Stimulated activated CD4-positive, alpha-beta T cell treated with anti-CD3 and anti-CD28 coated beads, Interleukin-2, amount 100 ng/mL, for 24 hours (primary cell): Measurements from ENCODE around the gene COL4A2.
"Not testable (repeated sequence)": the region's sequence is repeated elsewhere in the genome, so short reads cannot be mapped to it uniquely, and the experiment has no call there.

Experiments
- DNase-seq, 2 donors: peaks; one replicate each; pipeline ENCODE4 v3.0.0-alpha.2; 2020

The COL4A2 gene

DNA sequence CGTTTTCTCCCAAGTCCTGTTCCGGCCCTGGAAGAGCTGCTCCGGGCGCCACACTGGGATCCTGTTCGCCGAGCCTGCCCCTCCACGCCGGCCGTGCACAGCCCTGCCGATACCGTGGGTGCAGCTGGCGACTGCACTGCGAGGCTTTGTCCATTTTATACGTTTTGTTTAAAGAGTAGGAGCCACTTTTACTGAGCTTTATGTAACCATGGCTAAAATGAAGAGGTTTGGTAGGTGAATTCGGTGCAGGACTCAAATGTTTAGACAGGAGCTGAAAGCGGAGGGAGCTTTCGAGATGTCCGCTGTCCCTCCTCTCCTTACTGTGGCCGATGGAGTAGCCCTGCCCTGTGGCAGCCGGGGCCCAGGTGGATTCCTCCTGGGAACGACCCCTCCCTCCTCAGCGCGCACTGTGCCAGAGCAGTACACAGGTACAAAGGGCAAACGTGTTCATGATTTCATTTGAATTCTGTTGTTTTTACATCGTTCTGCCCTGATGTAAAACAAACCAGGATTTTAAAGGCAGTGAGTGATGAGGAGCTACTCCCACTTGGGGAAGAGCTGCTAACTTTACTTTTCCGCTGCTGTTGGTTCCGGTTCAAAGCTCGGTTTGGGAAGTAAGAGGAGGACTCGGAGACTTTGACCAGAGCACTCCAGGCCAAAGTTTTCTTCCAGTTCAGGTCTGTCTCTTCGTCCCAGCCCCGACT lies 1.7 kb downstream of the COL4A2 start:
- DNase-seq, result no peak

DNA sequence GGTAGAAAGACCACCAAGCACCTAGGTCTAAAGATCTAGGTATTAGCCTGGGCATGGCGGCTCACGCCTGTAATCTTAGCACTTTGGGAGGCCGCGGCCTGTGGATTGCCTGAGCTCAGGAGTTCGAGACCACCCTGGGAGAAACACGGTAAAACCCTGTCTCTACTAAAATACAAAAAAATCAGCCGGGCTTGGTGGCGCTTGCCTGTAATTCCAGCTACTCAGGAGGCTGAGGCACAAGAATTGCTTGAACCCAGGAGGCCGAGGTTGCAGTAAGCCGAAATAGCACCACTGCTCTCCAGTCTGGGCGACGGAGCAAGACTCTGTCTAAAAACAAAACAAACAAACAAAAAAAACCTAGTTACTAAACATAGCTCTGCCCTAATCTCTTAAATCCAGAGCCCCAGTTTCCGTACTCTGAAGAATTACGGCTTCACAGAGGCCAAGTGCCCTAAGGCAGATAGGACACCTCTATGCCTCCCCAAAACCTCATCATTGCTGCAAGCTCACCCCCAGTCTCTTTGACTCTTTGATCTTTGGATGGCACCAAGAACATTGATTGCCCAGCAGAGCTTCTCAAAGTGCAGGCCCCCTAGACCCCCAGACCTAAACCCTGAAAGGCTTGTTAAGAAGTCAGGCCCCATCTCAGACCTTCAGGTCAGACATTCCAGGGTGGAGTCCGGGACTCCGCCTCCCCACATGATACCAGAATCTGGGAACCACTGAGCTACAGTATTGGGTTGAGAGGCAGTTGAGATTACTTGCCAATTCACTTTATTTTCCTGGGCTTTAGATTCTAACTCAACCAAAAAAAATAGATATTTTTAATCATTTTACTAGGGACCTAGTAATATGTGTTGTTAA lies 2.8 kb downstream of the COL4A2 start:
- DNase-seq, result no peak

DNA sequence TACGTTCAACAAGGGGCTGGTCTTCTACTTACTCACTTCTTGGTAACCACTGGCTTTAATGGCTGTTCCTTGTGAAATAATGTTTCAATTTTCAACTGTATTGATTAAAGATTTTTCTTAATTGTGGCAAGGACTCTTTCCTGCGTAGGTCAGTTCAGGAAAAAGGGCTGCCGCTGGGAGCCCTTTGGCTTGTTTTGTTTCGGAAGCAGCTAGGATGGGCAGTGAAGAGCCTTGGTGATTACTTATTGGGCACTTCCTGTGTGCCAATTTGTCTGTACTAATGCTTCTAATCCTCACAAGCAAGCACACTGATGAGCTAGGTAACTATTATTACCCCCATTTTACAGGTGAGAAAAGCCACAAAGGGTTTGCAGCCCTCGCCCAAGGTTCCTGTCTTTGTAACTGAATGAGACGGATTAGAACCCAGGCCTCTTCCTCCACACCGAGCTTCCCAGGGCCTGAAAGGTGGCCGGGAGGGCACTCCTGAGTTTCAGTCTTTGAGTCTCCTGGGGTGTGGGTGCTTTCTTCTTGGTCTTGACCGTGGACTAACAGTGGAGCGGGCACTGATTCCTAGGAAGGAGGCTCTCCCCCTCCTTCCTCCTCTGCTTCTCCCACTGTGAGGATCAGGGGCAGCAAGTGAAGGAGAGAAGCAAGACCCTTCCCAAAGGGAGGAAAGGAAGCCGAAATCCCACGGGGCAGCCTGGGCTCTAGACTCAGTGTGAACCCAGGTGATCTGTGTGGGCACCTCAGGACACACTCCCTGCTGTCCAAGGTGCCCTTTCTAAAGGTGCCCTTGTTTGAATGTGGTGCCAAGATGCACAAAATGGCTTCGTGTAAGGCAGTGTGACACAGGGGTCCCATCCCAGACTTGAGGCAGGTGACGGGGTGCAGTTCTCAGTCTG lies 3.7 kb downstream of the COL4A2 start:
- DNase-seq, result no peak

DNA sequence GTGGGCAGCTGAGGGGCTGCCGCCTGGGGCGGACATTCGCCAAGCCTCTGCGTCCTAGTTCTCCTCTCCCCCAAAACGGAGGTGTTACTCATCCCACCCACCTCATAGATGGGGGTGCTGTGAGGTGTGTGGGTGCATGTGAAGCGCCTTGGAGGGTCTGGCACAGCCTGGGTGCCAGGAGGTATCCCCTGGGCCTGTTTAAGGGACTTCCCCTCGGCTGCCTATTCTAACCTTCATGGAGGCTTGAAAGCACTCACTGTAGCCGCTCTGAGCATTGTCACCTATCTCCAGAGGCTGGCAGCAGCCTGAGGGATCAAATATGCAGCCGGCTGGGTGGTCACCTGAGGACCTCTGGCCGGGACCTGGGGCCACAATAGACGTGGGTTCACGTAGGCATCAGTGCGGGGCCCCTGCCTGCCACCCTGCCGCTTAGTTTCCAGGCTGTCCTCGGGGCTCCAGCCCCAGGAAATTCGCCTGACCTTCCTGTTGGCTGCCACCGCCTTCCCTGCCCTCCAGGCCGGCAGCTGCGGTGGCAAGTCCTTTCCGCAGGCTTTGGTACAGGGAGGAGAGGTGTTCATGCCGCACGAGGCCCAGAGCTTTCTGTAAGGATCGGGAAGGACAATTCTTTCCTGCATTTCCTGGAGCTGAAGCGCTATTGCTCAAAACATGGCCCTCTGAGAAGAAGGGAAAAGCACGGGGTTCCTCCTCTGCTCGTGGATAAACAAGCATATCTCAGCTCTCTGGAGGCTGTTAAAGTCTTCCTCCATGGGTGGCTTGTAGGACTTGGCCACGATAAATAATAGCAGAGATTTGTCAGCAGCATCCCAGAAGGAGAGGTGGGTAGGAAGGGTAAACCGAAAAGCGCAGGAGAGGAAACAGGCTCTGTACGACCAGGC lies 4.6 kb downstream of the COL4A2 start:
- no peak for DNase-seq

DNA sequence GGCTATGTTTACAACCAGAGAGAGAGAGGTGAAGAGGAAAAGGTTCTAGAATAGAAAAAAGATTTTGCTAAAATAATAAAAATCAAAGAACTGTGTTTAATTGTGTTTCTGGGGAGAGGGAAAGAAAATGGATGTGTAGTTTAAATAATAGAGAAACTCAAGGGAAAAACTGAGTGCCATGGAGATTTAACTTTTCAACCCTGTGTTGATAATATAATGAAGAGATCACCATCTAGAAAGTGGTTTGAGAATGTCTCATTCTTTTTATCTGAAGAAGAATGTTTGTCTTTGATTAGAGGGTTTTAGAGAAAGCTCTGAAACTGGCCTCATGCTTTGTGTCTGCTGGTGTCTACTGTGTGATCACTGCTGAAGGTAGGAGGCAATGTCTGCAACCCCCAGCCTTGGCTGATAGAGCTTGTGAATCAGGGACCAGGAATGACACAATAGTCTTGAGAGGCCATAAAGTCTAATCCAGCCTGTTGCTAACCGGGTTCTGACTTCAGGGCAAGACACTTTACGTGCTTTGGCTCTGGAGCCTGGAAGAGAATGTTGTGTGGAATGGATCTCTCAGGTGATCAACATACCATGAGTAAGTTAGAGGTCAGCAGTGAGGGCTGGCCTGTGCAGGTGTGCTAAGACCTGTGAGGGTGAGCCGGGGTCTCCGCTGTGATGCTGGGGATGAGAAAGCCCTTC lies 5.4 kb downstream of the COL4A2 start:
- no peak for DNase-seq

DNA sequence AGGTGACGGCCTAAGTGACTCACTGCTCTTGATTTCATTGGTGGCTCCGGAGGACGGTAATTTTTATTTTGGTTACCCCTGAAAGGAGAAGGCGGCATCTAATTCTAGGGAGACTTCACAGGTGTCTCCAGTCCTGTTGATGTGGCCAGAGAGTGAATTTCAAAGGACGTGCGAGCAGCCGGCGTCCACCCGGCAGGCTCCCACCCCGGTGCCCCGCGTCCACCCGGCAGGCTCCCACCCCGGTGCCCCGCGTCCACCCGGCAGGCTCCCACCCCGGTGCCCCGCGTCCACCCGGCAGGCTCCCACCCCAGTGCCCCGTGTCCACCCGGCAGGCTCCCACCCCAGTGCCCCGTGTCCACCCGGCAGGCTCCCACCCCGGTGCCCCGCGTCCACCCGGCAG lies 6.2 kb downstream of the COL4A2 start:
- DNase-seq, result not testable (repeated sequence)

DNA sequence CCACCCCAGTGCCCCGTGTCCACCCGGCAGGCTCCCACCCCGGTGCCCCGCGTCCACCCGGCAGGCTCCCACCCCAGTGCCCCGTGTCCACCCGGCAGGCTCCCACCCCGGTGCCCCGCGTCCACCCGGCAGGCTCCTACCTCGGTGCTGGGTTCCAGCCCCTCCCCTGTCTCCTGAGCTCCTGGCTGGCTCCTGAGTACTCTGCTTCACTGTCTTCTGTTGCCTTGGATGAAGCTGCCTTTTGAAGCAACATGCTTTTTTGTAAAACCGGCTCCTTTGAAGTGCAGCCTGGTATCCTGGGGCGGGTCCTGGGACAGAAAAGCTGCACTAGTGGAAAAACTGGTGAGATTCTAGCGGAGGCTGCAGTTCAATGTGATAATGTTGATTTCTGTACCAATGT lies 6.6 kb downstream of the COL4A2 start:
- DNase-seq, result not testable (repeated sequence)

DNA sequence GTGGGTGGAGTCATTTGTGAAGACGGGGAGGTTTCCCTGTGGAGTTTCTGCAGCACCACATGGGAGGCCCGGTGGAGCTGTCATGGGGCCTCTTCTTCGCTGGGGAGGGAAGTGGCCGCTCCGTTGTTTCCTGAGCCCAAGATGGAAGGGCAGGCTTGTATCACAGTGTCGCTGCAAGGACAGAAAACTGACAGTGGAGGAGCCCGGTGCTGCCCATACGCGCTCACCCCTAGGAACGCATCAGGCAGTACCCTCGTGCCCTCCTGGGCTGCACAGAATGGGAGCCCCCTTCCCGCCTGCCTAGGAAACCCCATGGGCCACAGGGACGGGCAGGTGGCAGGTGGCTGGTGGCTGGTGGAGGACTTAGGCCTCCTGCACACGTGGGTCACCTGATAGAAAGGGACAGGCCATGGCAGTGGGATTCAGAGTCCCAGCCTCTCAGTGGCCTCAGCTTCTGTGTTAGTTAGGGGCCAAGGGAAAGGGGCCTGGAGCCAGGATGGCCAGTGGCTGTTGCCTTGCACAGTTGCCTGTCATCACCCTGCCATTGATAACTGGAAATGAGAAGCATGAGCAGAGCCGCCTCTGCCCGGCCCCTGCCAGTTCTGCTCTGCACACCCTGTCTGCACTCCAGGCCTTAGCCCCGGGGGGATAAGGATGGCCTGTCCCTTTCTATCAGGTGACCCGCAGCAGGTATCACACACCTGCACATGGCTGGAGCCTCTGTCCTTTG lies 7.6 kb downstream of the COL4A2 start:
- DNase-seq, result no peak

DNA sequence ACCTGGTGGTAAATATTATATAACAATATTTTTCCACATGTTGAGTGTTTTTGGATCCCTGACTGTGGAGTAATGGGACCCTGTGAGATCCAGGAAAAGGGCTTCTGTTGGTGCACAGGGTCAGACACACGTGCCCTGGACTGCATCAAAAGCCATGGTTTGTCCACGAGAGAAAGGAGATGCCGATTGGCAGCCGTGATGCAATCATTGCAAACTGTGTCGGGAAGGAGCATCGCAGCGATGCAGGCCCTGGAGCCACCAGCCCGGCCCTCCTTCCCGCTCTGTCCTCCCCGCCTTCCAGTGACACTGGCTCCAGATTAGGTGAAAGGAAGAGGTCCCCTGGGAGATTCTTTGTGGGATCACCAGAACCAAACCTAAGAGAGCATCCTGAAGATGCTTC lies 9.1 kb downstream of the COL4A2 start:
- DNase-seq, result no peak

DNA sequence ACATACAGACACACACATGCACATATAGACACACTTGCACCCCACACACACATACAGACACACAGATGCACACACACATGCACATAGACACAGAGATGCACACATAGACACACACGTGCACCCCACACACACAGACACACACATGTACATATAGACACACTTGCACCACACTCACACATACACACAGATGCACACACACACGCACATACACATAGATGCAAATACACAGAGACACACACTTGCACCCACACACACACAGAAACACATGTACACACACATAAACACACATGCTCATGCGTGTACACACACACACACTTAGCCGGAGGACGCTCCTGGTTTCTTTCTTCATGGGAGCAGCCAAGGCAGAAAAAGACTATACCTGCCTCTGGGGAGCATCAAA lies 10.0 kb downstream of the COL4A2 start:
- DNase-seq, result no peak

DNA sequence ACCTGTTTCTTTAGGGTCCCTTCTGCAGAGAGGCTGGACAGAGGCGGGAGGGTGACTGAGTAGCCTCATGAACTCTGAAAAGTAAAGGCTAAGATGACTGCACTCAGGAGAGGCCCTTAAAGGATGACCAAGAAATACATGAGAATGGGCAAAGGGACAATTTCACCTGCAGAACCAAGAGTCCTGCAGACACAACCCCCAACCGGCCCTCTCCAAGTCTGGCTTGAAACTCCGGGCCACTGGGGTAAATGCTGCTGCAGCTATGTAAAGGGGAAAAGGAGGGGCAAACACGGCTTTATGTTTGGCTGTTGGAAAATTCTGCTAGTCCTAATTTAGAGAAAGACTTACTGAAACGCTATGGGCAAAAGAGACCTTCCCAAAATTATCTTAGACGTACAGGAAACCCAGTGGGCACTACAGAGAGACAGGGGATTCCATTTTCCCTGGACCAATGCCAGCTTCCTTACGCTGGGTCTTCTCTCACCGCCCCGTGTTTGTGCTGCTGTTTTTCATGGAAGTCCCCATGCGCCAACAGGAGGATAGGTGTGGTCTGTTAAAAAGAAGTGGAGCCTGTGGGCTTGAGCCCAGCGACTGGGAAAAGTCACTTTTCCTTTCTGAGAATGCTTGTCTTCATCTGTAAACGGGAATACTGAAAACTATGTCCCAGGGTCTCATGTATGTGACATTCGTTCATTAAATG lies 10.6 kb downstream of the COL4A2 start:
- DNase-seq, result no peak

DNA sequence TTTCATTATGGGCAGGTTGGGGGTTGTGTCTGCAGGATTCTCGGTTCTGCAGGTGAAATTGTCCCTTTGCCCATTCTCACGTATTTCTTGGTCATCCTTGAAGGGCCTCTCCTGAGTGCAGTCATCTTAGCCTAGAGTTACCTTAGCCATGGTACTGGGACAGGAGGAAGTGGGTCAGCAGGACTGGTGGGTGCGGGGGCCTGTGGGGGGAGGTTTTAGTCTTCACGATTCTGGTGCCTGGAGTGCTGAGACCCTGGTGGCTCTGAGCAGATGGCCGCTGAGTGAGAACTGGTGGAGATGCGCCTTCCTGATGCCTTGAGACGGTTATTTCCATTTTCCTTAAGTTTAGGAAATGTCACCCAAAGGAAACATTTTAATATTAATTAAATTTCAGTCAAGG lies 11.8 kb downstream of the COL4A2 start:
- DNase-seq, result no peak

DNA sequence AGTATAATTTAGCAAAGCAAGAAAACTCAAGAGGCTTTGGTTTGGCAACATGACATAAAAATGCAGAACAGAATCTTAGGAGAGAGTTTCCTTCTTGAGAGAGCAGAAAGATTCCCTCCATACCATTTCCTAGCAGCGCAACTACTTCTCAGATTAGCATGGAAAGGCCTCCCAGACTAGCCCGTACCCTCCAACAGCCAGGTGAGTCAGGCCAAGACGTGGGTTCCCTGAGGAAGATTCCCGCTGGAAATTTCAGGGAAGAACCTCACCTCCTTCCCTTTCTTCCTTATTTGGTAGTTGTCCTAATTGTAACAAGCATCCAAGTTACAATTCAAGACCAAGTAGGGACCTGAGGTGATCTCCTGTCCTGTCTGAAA lies 12.3 kb downstream of the COL4A2 start:
- no peak for DNase-seq

DNA sequence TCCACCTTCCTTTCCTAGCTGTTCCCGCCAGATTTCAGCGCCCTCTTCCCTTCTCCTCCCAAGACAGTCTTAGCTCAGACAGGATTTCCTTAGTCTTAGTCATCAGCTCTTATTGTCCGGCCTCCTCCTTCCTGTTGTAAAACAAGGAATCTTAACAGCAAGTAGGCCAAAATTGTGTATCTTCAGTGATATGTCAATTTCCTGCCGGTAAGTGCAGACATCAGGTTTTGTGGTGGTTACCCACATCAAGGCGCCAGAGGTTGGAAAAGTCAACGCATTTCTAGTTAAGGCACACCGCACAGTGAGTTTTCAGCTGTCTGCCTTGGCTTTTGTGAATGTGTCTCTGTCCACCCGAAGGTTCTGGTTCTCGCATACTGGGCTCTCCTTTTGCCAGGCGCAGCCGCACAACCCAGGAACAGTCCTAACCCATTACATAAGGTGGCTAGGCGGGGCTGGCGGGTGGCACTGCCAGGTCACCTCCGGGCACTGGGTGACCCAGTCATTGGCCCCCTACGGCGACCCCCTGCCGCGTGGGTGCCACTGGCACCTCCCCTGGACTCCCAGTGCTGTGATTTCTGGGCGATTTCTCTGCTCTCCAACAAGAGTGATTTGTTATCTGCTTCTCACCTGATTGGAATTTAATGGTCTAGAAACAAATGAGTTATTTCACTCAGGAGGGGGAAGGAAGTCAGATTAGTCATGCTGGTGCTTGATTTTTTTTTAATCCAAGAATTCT lies 12.9 kb downstream of the COL4A2 start:
- DNase-seq, result peak in 1 of 2 donors; percentile 40

DNA sequence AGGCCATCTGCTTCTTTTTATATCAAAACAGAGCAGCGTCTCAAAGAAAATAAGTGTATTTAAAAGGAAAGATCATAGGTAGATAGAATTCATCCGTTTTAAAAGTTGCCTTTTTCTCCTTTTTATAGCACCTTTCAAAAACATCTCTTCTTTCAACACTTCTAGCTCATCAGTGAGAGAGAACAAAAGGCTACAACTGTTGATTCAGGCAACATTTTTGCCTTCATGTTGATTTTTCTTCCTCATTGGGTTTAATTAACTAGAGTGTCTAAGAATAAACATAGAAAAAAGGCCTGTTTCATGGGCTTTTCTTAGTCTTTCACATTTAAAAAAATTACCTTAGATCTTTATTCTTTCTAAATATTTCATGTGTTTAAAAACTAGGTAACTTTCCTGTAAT lies 13.6 kb downstream of the COL4A2 start:
- no peak for DNase-seq

DNA sequence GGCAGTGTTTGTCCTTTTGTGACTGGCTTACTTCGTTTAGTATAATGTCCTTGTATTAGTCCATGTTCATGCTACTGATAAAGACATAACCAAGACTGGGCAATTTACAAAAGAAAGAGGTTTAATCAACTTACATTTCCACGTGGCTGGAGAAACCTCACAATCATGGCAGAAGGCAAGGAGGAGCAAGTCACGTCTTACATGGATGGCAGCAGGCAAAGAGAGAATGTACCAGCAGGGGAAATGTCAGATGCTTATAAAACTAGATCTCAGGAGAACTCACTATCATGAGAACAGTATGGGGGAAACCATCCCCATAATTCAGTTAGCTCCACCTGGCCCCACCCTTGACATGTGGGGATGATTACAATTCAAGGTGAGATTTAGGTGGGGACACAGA lies 14.5 kb downstream of the COL4A2 start:
- DNase-seq, result not testable (repeated sequence)

DNA sequence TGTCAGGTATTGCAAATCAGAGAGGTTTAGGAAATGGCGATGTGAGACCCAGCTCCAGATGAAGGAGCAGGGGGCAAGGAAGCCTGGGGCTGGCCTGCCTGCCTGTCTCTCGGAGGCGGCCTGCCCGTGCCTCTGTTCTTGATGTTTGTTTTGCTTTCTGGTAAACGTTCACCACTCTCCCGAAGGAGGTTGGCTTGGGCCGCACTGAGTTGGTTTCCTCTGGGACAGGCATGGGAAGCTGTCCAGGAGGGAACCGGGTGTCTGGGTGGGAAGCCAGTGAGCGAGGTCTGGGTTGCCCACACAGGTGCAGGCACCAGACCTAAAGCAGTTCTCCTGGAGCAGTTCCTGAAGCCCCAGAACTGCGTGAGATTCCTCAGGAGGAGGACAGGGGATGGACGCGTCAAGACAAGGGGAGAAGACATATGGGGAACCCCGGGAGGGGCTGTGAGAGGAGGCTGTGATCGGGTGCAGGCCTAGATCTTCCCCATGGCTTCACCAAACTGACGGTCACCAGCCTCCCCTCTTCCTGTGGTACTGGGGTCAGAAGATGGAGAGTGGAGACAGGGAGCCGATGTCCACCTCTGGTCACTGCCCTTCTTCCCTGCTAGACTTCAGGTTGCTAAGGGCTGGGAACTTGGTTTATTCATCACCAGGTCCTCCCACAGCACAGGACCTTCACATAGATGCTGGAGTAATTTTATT lies 15.2 kb downstream of the COL4A2 start:
- DNase-seq, result no peak

DNA sequence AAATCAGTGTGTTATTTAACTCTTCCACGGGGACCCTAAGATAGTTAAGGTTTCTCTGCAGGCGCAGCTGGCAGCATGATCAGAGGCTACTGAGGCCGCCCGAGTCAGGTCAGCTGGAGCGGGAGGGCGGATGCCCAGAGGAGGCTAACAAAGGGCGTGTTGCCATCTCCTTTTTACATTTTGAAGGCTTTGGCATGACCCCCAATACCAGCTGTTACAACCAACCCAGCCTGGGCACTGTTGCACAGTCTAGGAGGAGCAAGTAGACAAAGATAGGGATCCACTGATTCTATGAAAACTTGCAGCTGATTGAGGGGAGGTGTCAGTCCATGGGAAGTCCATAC lies 15.7 kb downstream of the COL4A2 start:
- DNase-seq, result no peak
